Activated CD4-positive, alpha-beta T cell treated with anti-CD3 and anti-CD28 coated beads for 36 hours (primary cell): ENCODE measurements around the gene NAA16. TPM values are rescaled to one million over a fixed set of nuclear protein-coding genes. Genes with fewer than 3 reads are reported as not detected.

ENCODE experiments used
- ATAC-seq: fragments of 200-7000 bp; cut with Tn5 transposase; one replicate; pipeline ENCODE4 v1.10.0; 2021; ENCODE audit warnings: mild to moderate bottlenecking, moderate library complexity
- CTCF ChIA-PET: fragments of 350-600 bp; sonication (Branson Sonifier 250); formaldehyde crosslinking; loops from one replicate; lab custom pipeline; 2021; ENCODE audit warnings: antibody characterized with exemption; lab: Charles Lee
- POLR2A ChIA-PET: fragments of 350-600 bp; sonication (Branson Sonifier 250); formaldehyde crosslinking; loops from one replicate; lab custom pipeline; 2021; ENCODE audit warnings: antibody characterized with exemption, inconsistent platforms; lab: Charles Lee
- DNase-seq: peaks from one replicate; pipeline ENCODE4 v3.0.0-alpha.2; 2020
- H3K27ac Mint-ChIP-seq: one replicate; pipeline ENCODE4 v1.8.0; 2021; ENCODE audit warnings: mixed read lengths
- H3K27me3 Mint-ChIP-seq: one replicate; pipeline ENCODE4 v1.8.0; 2021; ENCODE audit warnings: mixed read lengths
- H3K36me3 Mint-ChIP-seq: one replicate; pipeline ENCODE4 v1.8.0; 2021; ENCODE audit warnings: low read depth, mixed read lengths
- H3K4me1 Mint-ChIP-seq: one replicate; pipeline ENCODE4 v1.8.0; 2021; ENCODE audit warnings: mixed read lengths
- H3K4me3 Mint-ChIP-seq: one replicate; pipeline ENCODE4 v1.8.0; 2021; ENCODE audit warnings: mild to moderate bottlenecking, moderate library complexity, mixed read lengths
- H3K9me3 Mint-ChIP-seq: one replicate; pipeline ENCODE4 v1.8.0; 2021; ENCODE audit warnings: low read depth, mixed read lengths
- intact Hi-C, 2 experiments: fragments of 100-400 bp; cut with DNase I in 1 of 2; cut with micrococcal nuclease in 1 of 2; formaldehyde crosslinking; loops; one replicate each; pipeline versions ENCODE4 v1.14.2 to v1.15.1; 2022 to 2024; cut with DNase I, micrococcal nuclease
- total RNA-seq, 2 experiments: library from RNA; stranded (reverse); gene quantifications; one replicate each; pipeline ENCODE4 v1.2.3, GENCODE V29; 2021

Gene NAA16
- total RNA-seq, 2 experiments from 2014 or later = 24.0 to 29.8 TPM

DNA sequence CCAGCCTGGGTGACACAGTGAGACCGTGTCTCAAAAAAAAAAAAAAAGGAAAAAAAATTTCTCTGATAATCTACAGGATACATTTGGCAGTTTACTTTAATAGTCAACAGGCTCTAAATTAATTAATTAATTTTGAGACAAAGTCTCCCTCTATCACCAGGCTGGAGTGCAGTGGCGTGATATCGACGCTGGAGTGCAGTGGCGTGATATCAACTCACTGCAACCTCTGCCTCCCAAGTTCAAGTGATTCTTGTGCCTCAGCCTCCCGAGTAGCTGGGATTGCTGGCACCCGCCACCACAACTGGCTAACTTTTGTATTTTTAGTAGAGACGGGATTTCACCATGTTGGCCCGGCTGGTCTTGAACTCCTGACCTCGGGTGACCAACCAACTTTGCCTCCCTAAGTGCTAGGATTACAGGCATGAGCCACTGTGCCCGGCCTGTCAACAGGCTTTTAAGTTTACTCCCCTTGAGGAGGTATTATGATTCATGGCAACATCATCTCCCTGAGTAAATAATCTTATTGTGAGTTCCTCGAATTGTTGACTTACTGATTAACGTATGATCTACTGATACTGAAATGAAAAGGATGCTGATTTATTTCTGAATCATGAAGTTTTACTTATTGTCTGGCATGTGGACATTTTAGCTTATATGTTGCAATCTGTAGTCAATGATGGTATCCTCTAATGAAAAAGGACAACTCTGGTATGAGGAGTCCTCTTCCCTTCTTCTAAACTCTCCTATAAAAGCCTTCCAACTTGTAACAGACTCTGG, 26.4 kb upstream of the NAA16 start:
- no peak overlapping the region for H3K4me3 Mint-ChIP-seq
- ATAC-seq (peak; percentile 42), DNase-seq (no peak)
- H3K27ac Mint-ChIP-seq = no peak overlapping the region
- ChIA-PET POLR2A (interaction anchor here (0.6 kb wide), 1 partner anchor 14 kb away, joined by 3 read pairs; no protein-coding TSS in a partner anchor), CTCF (no interaction called here)
- peaks cover 24% of the 10 kb centered on the region for H3K4me1 Mint-ChIP-seq
- peaks cover 5% of the 10 kb centered on the region for H3K36me3 Mint-ChIP-seq
- intact Hi-C loops = no loop called here
- no peaks in the 10 kb centered on the region for H3K27me3 Mint-ChIP-seq
- no peaks in the 10 kb centered on the region for H3K9me3 Mint-ChIP-seq

DNA sequence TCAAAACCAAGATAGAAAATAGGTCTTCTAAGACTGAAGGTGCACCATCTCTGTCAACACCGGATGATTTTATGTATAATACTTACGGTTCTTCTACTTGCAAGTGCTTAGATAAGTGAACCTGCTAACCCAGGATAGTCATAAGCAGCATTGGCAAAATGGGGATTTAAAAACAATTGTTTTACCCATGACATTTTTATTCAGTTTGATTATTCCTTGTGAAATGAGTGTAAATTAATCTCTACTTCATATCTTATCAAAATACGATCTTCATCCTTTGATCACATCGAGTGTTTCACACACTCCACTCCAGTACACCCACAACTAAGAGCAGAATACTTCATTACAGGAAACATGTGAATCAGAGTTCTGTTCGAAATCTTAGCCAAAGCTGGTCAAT, 24.7 kb upstream of the NAA16 start:
- H3K4me1 Mint-ChIP-seq = peaks cover 24% of the 10 kb centered on the region
- CTCF ChIA-PET = interaction anchor here (0.7 kb wide), 1 partner anchor 15 kb away, joined by 3 read pairs; no protein-coding TSS in a partner anchor
- intact Hi-C loops = loop anchor here in 1 of 2 experiments (1.0 kb wide), 1 partner anchor 25 kb away; the partner anchor contains the start of gene NAA16

DNA sequence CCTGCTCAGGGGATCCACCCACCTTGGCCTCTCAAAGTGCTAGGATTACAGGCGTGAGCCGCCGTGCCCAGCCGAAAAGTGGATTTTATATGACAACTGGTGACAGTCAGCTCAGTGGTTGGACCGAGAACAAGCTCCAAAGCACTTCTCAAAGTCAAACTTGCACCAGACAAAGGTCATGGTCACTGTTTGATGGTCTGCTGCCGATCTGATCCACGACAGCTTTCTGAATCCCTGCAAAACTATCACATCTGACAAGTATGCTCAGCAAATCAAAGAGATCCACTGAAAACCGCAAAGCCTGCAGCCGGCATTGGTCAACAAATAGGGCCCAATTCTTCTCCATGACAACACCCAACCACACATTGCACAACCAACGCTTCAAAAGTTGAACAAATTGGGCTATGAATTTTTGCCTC, 21.6 kb upstream of the NAA16 start:
- ATAC-seq (no peak), DNase-seq (no peak)
- H3K4me3 Mint-ChIP-seq = no peak overlapping the region
- ChIA-PET POLR2A (no interaction called here), CTCF (no interaction called here)
- H3K4me1 Mint-ChIP-seq = peaks cover 24% of the 10 kb centered on the region
- peaks cover 2% of the 10 kb centered on the region for H3K9me3 Mint-ChIP-seq
- intact Hi-C loops = no loop called here
- H3K27me3 Mint-ChIP-seq = no peaks in the 10 kb centered on the region
- H3K27ac Mint-ChIP-seq = no peak overlapping the region
- peaks cover 8% of the 10 kb centered on the region for H3K36me3 Mint-ChIP-seq

More for the DNA sequence above, 24.7 kb upstream of the NAA16 start:
- H3K9me3 Mint-ChIP-seq = no peaks in the 10 kb centered on the region
- H3K36me3 Mint-ChIP-seq = peaks cover 5% of the 10 kb centered on the region
- DNase-seq = no peak
- POLR2A ChIA-PET = interaction anchor here (0.5 kb wide), 1 partner anchor 158 kb away, joined by 6 read pairs; no protein-coding TSS in a partner anchor
- peak; percentile 87 for ATAC-seq
- H3K27ac Mint-ChIP-seq = peak overlapping the region; percentile 68
- H3K27me3 Mint-ChIP-seq = no peaks in the 10 kb centered on the region
- peak overlapping the region; percentile 40 for H3K4me3 Mint-ChIP-seq

DNA sequence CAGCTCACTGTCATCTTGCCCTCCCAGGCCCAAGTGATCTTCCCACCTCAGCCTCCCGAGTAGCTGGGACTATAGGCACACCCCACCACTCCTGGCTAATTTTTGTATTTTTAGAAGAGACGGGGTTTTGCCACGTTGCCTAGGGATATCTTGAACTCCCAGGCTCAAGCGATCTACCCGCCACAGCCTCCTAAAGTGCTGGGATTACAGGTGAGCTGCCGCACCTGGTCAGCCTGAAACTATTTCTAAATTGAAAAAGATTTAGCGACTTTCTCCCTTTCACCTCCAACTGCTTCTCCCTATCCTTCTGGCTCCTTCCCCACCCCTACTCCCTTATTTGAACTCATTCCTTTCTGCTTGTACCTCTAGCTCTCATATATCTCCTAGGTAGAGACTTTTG, 19.8 kb upstream of the NAA16 start:
- DNase-seq = no peak
- H3K4me1 Mint-ChIP-seq = peaks cover 13% of the 10 kb centered on the region
- peaks cover 2% of the 10 kb centered on the region for H3K9me3 Mint-ChIP-seq
- H3K27ac Mint-ChIP-seq = no peak overlapping the region
- no peak for ATAC-seq
- CTCF ChIA-PET = interaction anchor here (1.1 kb wide), 1 partner anchor 15 kb away, joined by 3 read pairs; no protein-coding TSS in a partner anchor
- H3K27me3 Mint-ChIP-seq = no peaks in the 10 kb centered on the region
- POLR2A ChIA-PET = no interaction called here
- intact Hi-C loops = no loop called here
- H3K36me3 Mint-ChIP-seq = peaks cover 8% of the 10 kb centered on the region
- H3K4me3 Mint-ChIP-seq = no peak overlapping the region

GRCh38 chr13:41293272-41293671, 17.8 kb upstream of the NAA16 start:
- no peak for ATAC-seq
- Mint-ChIP-seq H3K36me3 (peaks cover 4% of the 10 kb centered on the region), H3K4me1 (no peaks in the 10 kb centered on the region), H3K9me3 (peaks cover 2% of the 10 kb centered on the region), H3K27me3 (no peaks in the 10 kb centered on the region), H3K27ac (no peak overlapping the region), H3K4me3 (no peak overlapping the region)
- intact Hi-C loops = no loop called here
- ChIA-PET CTCF (interaction anchor here (0.6 kb wide), 1 partner anchor 74 kb away, joined by 3 read pairs; no protein-coding TSS in a partner anchor), POLR2A (no interaction called here)
- no peak for DNase-seq

GRCh38 chr13:41294914-41295313, 16.2 kb upstream of the NAA16 start:
- CTCF ChIA-PET = no interaction called here
- Mint-ChIP-seq H3K36me3 (peaks cover 4% of the 10 kb centered on the region), H3K27me3 (no peaks in the 10 kb centered on the region), H3K4me3 (no peak overlapping the region), H3K9me3 (peaks cover 2% of the 10 kb centered on the region), H3K27ac (no peak overlapping the region), H3K4me1 (peaks cover 3% of the 10 kb centered on the region)
- DNase-seq = no peak
- intact Hi-C loops = no loop called here
- POLR2A ChIA-PET = no interaction called here
- no peak for ATAC-seq

- Mint-ChIP-seq H3K9me3 (peaks cover 2% of the 10 kb centered on the region), H3K4me3 (no peak overlapping the region), H3K27ac (no peak overlapping the region), H3K4me1 (peaks cover 3% of the 10 kb centered on the region), H3K36me3 (peaks cover 4% of the 10 kb centered on the region), H3K27me3 (no peaks in the 10 kb centered on the region)
- DNase-seq (no peak), ATAC-seq (no peak)
- POLR2A ChIA-PET = no interaction called here
- CTCF ChIA-PET = no interaction called here
- intact Hi-C loops = no loop called here
Observed at GRCh38 chr13:41295973-41296372, 15.1 kb upstream of the NAA16 start.

- CTCF ChIA-PET = interaction anchor here (0.6 to 0.7 kb wide), 2 partner anchors 60 to 957 kb away, joined by 3 to 4 read pairs; no protein-coding TSS in a partner anchor
- intact Hi-C loops = no loop called here
- H3K36me3 Mint-ChIP-seq = no peaks in the 10 kb centered on the region
- H3K9me3 Mint-ChIP-seq = peaks cover 2% of the 10 kb centered on the region
- no peak overlapping the region for H3K4me3 Mint-ChIP-seq
- H3K27ac Mint-ChIP-seq = no peak overlapping the region
- POLR2A ChIA-PET = no interaction called here
- no peak for DNase-seq
- ATAC-seq = no peak
- H3K27me3 Mint-ChIP-seq = no peaks in the 10 kb centered on the region
- peaks cover 3% of the 10 kb centered on the region for H3K4me1 Mint-ChIP-seq
Observed at GRCh38 chr13:41296879-41297646, 14.0 kb upstream of the NAA16 start.

- Mint-ChIP-seq H3K27ac (no peak overlapping the region), H3K36me3 (no peaks in the 10 kb centered on the region), H3K4me1 (peaks cover 3% of the 10 kb centered on the region), H3K4me3 (no peak overlapping the region), H3K27me3 (no peaks in the 10 kb centered on the region), H3K9me3 (no peaks in the 10 kb centered on the region)
- ATAC-seq (no peak), DNase-seq (no peak)
- CTCF ChIA-PET = interaction anchor here (1.7 kb wide), 1 partner anchor 16 kb away, joined by 7 read pairs; no protein-coding TSS in a partner anchor
- POLR2A ChIA-PET = interaction anchor here (0.6 kb wide), 1 partner anchor 270 kb away, joined by 4 read pairs; no protein-coding TSS in a partner anchor
- intact Hi-C loops = no loop called here
Observed at GRCh38 chr13:41299316-41300094, 11.6 kb upstream of the NAA16 start.

DNA sequence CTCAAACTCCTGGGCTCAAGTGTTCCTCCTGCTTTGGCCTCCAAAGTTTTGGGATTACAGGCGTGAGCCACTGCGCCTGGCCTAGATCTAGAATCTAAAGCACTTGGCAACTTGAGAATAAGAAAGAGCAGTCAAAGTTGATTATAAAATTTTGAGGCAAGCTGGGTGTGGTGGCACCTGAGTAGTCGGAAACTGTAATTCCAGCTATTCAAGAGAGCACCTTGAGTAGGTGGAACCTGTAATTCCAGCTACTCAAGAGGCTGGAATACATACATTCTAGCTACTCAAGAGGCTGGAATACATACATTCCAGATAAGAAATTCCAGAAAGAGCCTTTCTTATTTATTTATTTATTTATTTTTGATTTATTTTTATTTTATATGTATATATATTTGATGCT, 8.3 kb upstream of the NAA16 start:
- ChIA-PET POLR2A (interaction anchor here (0.6 kb wide), 1 partner anchor 23 kb away, joined by 3 read pairs; no protein-coding TSS in a partner anchor), CTCF (no interaction called here)
- Mint-ChIP-seq H3K36me3 (no peaks in the 10 kb centered on the region), H3K27me3 (no peaks in the 10 kb centered on the region), H3K4me1 (peaks cover 8% of the 10 kb centered on the region), H3K9me3 (no peaks in the 10 kb centered on the region), H3K4me3 (no peak overlapping the region), H3K27ac (no peak overlapping the region)
- DNase-seq (no peak), ATAC-seq (no peak)
- intact Hi-C loops = no loop called here

DNA sequence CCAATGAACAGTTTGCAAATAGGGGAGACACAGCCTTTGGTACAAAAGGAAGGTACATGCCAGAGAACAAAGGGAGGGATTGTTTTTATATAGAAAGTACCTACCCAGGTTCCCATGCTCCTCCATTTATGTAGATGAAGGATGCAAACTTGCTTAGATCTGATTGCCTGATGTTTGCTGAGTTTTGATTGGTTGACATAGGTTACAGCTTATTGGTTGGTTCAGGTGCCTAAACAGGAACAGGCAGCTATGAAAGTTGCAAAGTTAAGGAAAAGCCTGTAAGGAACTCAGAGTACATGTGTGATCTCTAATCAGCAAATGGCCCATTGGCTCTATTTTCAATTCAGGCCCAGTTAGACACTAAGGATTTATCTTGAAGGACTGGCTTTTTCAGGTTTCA, 6.5 kb upstream of the NAA16 start:
- Mint-ChIP-seq H3K4me1 (peaks cover 8% of the 10 kb centered on the region), H3K36me3 (no peaks in the 10 kb centered on the region), H3K27me3 (no peaks in the 10 kb centered on the region), H3K27ac (no peak overlapping the region), H3K9me3 (no peaks in the 10 kb centered on the region), H3K4me3 (no peak overlapping the region)
- intact Hi-C loops = no loop called here
- no peak for ATAC-seq
- DNase-seq = no peak
- ChIA-PET CTCF (no interaction called here), POLR2A (no interaction called here)
